ENCODE data around the gene KRTAP2-4.
"Not testable (repeated sequence)": the region's sequence is repeated elsewhere in the genome, so short reads cannot be mapped to it uniquely, and the experiment has no call there.

The KRTAP2-4 gene

GRCh38 chr17:41071606-41072360, 6.1 kb upstream of the KRTAP2-4 start:
- DNase-seq: no peak

- no peak for DNase-seq
These were observed 3.4 kb upstream of the KRTAP2-4 start for GRCh38 chr17:41069031-41069430.

- DNase-seq: no peak
These were observed 1.6 kb upstream of the KRTAP2-4 start for GRCh38 chr17:41067281-41067680.

GRCh38 chr17:41065016-41065689, 526 bp downstream of the KRTAP2-4 start:
- not testable (repeated sequence) for DNase-seq

GRCh38 chr17:41064301-41064700, 1.4 kb downstream of the KRTAP2-4 start:
- no peak for DNase-seq

GRCh38 chr17:41063449-41063848, 2.2 kb downstream of the KRTAP2-4 start:
- DNase-seq: no peak

GRCh38 chr17:41061964-41062363, 3.7 kb downstream of the KRTAP2-4 start:
- DNase-seq: no peak

GRCh38 chr17:41060052-41060604, 5.6 kb downstream of the KRTAP2-4 start, which contains the start of gene KRTAP2-3:
Gene KRTAP2-3 (minus strand): TSS chr17:41060114. CDS start chr17:41060050, 64 bp downstream.
- DNase-seq: no peak

- not testable (repeated sequence) for DNase-seq
These were observed 6.2 kb downstream of the KRTAP2-4 start for GRCh38 chr17:41059276-41060051.

GRCh38 chr17:41058741-41059140, 6.9 kb downstream of the KRTAP2-4 start:
- no peak for DNase-seq

- DNase-seq: no peak
These were observed 8.1 kb downstream of the KRTAP2-4 start for GRCh38 chr17:41057547-41057946.

GRCh38 chr17:41055130-41055529, 10.5 kb downstream of the KRTAP2-4 start, which contains the start of gene KRTAP2-2:
Gene KRTAP2-2 (minus strand): TSS chr17:41055230. CDS start chr17:41055211, 19 bp downstream.
- DNase-seq: not testable (repeated sequence)

- DNase-seq: not testable (repeated sequence)
These were observed 11.1 kb downstream of the KRTAP2-4 start for GRCh38 chr17:41054556-41054955.

GRCh38 chr17:41054025-41054424, 11.7 kb downstream of the KRTAP2-4 start:
- no peak for DNase-seq

GRCh38 chr17:41052566-41052965, 13.1 kb downstream of the KRTAP2-4 start:
- DNase-seq: no peak

GRCh38 chr17:41049110-41049509, 16.6 kb downstream of the KRTAP2-4 start:
- no peak for DNase-seq

- no peak for DNase-seq
These were observed 17.2 kb downstream of the KRTAP2-4 start for GRCh38 chr17:41048441-41048840.

- DNase-seq: not testable (repeated sequence)
These were observed 18.8 kb downstream of the KRTAP2-4 start, which contains the start of gene KRTAP2-1 for GRCh38 chr17:41046735-41047465. Gene KRTAP2-1 (minus strand): TSS chr17:41047316. CDS start chr17:41047267, 49 bp downstream.

- no peak for DNase-seq
These were observed 22.7 kb downstream of the KRTAP2-4 start for GRCh38 chr17:41042953-41043352.

- DNase-seq: peak in 3 of 56 donors; percentile 2 to 11 (median 7)
These were observed 24.7 kb downstream of the KRTAP2-4 start, which contains the start of gene KRTAP1-1 for GRCh38 chr17:41040783-41041571. Gene KRTAP1-1 (minus strand): TSS chr17:41041450. CDS start chr17:41041397, 53 bp downstream.

Measured in nucleus accumbens (tissue), 56 donors.